K562 (cell line): ENCODE results near the gene HGFAC. TPM values are rescaled to one million over a fixed set of nuclear protein-coding genes. Genes with fewer than 3 reads are reported as not detected.

ENCODE experiments used
- ATAC-seq: fragments of 200-7000 bp; cut with Tn5 transposase; 3 replicates; pipeline ENCODE4 v1.9.1; 2020; ENCODE audit warnings: moderate library complexity
- BruUV-seq: library from RNA; stranded (reverse); fragments of 400-500 nt; replicated peaks from 2 replicates; lab custom pipeline; 2021; lab: Mats Ljungman, UMichigan
- CTCF ChIA-PET: fragments of 300-600 bp; formaldehyde crosslinking; extraction: SDS; loops from one replicate; lab custom pipeline; 2021; ENCODE audit warnings: low intra/inter-chr PET ratio; lab: Yijun Ruan, JAX
- POLR2A ChIA-PET: fragments of 300-600, 350-650 bp; sonication (Branson Sonifier 250); formaldehyde crosslinking; extraction: SDS; loops from one replicate; lab custom pipeline; 2021; ENCODE audit warnings: antibody characterized with exemption, inconsistent platforms; lab: Yijun Ruan, JAX
- DNase-seq, 4 experiments: peaks; one replicate each; pipeline versions ENCODE4 v3.0.0 to v3.0.0-alpha.2; 2011 to 2018; ENCODE audit warnings: low spot score in 3 of 4, mixed read lengths in 3 of 4; ENCODE audit errors: extremely low read depth in 1 of 4
- FAIRE-seq: peaks from 2 replicates; lab custom pipeline; 2011; peaks lifted over from hg19 to GRCh38; lab: Jason Lieb, UNC
- H2AFZ ChIP-seq: 2 replicates; pipeline ENCODE4 v1.6.0; 2011; ENCODE audit warnings: low read depth, low read length, control low read depth, inconsistent platforms
- H3K27ac ChIP-seq: fragments of 200-600 bp; 3 replicates; pipeline ENCODE4 v1.8.0; 2011; ENCODE audit warnings: low read depth, mild to moderate bottlenecking, control low read depth, inconsistent platforms, low read length, moderate library complexity, mixed read lengths; ENCODE audit errors: extremely low read depth
- H3K27me3 ChIP-seq, 2 experiments: fragments of 300-600 bp in 1 of 2; 2 replicates in 1 of 2; 3 replicates in 1 of 2; pipeline versions ENCODE4 v1.6.0 to v1.8.0; 2011; ENCODE audit warnings: inconsistent platforms in 2 of 2, low read length in 2 of 2, mild to moderate bottlenecking in 1 of 2, mixed read lengths in 1 of 2, moderate library complexity in 1 of 2; ENCODE audit not compliant: control insufficient read depth in 2 of 2, insufficient read depth in 2 of 2
- H3K36me3 ChIP-seq: fragments of 300-600 bp; 3 replicates; pipeline ENCODE4 v1.8.0; 2011; ENCODE audit warnings: mild to moderate bottlenecking, low read length, inconsistent platforms; ENCODE audit not compliant: control insufficient read depth, insufficient read depth
- H3K4me1 ChIP-seq, 2 experiments: fragments of 200-600 bp in 1 of 2; replicated peaks in 1 of 2; 2 replicates in 1 of 2; 3 replicates in 1 of 2; pipeline versions ENCODE4 v1.5.1 to v1.8.0; 2011; ENCODE audit warnings: inconsistent platforms in 2 of 2, low read length in 2 of 2, mild to moderate bottlenecking in 1 of 2, mixed read lengths in 1 of 2, moderate library complexity in 1 of 2; ENCODE audit not compliant: control insufficient read depth in 2 of 2, insufficient read depth in 2 of 2
- H3K4me2 ChIP-seq: 2 replicates; pipeline ENCODE4 v1.6.1; 2011; ENCODE audit warnings: low read length, control low read depth, inconsistent platforms, mixed read lengths; ENCODE audit not compliant: insufficient read depth
- H3K4me3 ChIP-seq: fragments of 200-600 bp; sonication (generic), shearing (Covaris generic); 2 replicates; pipeline ENCODE4 v1.5.1; 2016; ENCODE audit warnings: control low read depth, inconsistent platforms
- H3K79me2 ChIP-seq: fragments of 200-600 bp; 3 replicates; pipeline ENCODE4 v1.8.0; 2011; ENCODE audit warnings: low read length, inconsistent platforms; ENCODE audit not compliant: control insufficient read depth, insufficient read depth
- H3K9ac ChIP-seq, 2 experiments: 2 replicates each; pipeline versions ENCODE4 v1.6.0 to v1.6.1; 2011; ENCODE audit warnings: low read depth in 2 of 2, low read length in 2 of 2, control low read depth in 1 of 2, inconsistent platforms in 1 of 2, mild to moderate bottlenecking in 1 of 2, mixed read lengths in 1 of 2; ENCODE audit not compliant: insufficient read depth in 1 of 2
- H3K9me1 ChIP-seq: one replicate; pipeline ENCODE4 v1.6.0; 2011; ENCODE audit warnings: inconsistent platforms, mild to moderate bottlenecking, low read length, moderate library complexity; ENCODE audit not compliant: control insufficient read depth, insufficient read depth
- H3K9me3 ChIP-seq: replicated peaks from 2 replicates; pipeline ENCODE4 v1.5.1; 2011; ENCODE audit warnings: low read depth, low read length, inconsistent platforms; ENCODE audit not compliant: control insufficient read depth, insufficient read depth
- H4K20me1 ChIP-seq: replicated peaks from 2 replicates; pipeline ENCODE4 v1.6.1; 2011; ENCODE audit warnings: low read length, inconsistent platforms, mixed read lengths; ENCODE audit not compliant: control insufficient read depth, insufficient read depth
- EP300 ChIP-seq: IDR thresholded peaks from 2 replicates; pipeline ENCODE4 v1.6.1; 2012; ENCODE audit warnings: low read length, improper control_type of control experiment
- MCM3 ChIP-seq: fragments of 450-650 bp; IDR thresholded peaks from 2 replicates; pipeline ENCODE4 v1.6.1; 2016
- NR2F6 ChIP-seq: fragments of 450-650 bp; formaldehyde crosslinking; IDR thresholded peaks from 2 replicates; pipeline ENCODE4 v1.4.0; 2020; ENCODE audit warnings: mild to moderate bottlenecking
- XRCC4 ChIP-seq: IDR thresholded peaks from one replicate; pipeline ENCODE4 v1.6.1; 2011; ENCODE audit not compliant: insufficient read depth, insufficient read length; ENCODE audit errors: extremely low read depth
- ZNF263 ChIP-seq: sonication (generic); formaldehyde crosslinking; IDR thresholded peaks from 2 replicates; pipeline ENCODE4 v1.8.0; 2022; ENCODE audit warnings: mild to moderate bottlenecking, missing genetic modification reagents, borderline replicate concordance
- WGBS: fragments of 100-300 bp; shearing (Covaris generic); methylation state at CpG from one replicate; pipeline ENCODE4 v1.1.6; 2016; ENCODE audit warnings: low coverage, mixed read lengths; ENCODE audit not compliant: insufficient coverage; ENCODE audit errors: missing lambda C conversion rate; 5-methylcytosine and 5-hydroxymethylcytosine counted together
- in situ Hi-C: fragments of 300-500 bp; cut with MboI; formaldehyde crosslinking; loops from 4 replicates; pipeline ENCODE4 v1.15.0; 2018; ENCODE audit warnings: inconsistent platforms, mixed read lengths
- intact Hi-C: fragments of 100-400 bp; cut with micrococcal nuclease; formaldehyde crosslinking; loops from 2 replicates; pipeline ENCODE4 v1.14.2; 2022
- polyA plus RNA-seq, 8 experiments: library from polyadenylated mRNA; depleted of rRNA in 4 of 8; stranded (reverse) in 5 of 8; unstranded in 3 of 8; fragments of >200 nt; fragmentation: Nextera tagmentation in 2 of 8; fragmentation: Illumina TruSeq in 1 of 8; extraction: Ambion mirVana in 2 of 8; extraction: Trizol in 1 of 8; gene quantifications; 2 replicates each; pipeline versions ENCODE4 v1.2.1 to v1.2.3, GENCODE V29; 2011 to 2014; ENCODE audit warnings: inconsistent platforms in 1 of 8, missing spikeins in 1 of 8
- total RNA-seq, 7 experiments: library from RNA; depleted of rRNA in 6 of 7; stranded (reverse); fragments of >200 nt in 6 of 7; fragmentation: Illumina TruSeq in 2 of 7; extraction: Trizol in 2 of 7; gene quantifications; 2 replicates each; pipeline versions ENCODE4 v1.2.1 to v1.2.3, GENCODE V29; 2011 to 2021; ENCODE audit warnings: low replicate concordance in 1 of 7
- TF ChIP-seq, protein P1 (sequence below): fragments of 150-350 bp; IDR thresholded peaks from 2 replicates; pipeline ENCODE4 v1.6.1; 2014; ENCODE audit warnings: low read depth, mild to moderate bottlenecking, low read length, borderline replicate concordance

HGFAC gene
- total and polyA plus RNA-seq, 9 of the 15 experiments (the other 6 are each of a cell fraction or from before 2014, with no cell fraction given), result 0.13 TPM; not detected in 8

DNA sequence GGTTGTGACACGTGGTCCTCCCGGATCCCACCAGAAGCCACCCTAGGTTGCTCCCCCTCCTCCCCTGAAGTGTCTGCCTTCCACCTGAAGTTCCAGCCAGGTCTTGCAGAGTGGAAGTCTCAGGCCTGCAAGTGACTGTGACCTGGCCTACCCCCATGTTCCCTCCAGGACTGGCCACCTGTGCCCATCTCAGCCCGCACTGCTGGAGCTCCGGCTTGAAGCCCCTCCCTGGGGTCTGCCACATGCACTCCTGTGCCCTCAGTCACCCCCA is 6.1 kb upstream of the HGFAC start:
- H3K4me1 ChIP-seq, result peaks cover 0 to 57% of the 10 kb centered on the region in 2 experiments; a peak in 2 of 5 replicates
- H4K20me1 ChIP-seq, result peaks cover 12% of the 10 kb centered on the region
- no peak overlapping the region for H3K4me2 ChIP-seq
- FAIRE-seq, result no peak
- H3K9ac ChIP-seq, result no peak overlapping the region
- BruUV-seq, result no TSS peak
- no peak overlapping the region for H2AFZ ChIP-seq
- WGBS, result 4% methylated on average over 4 of the region's 4 CpGs
- no peaks in the 10 kb centered on the region for H3K9me3 ChIP-seq
- intact Hi-C loops (loop anchor here (2.0 kb wide), 1 partner anchor 89 kb away; no protein-coding TSS in a partner anchor), in situ Hi-C loops (no loop called here)
- H3K4me3 ChIP-seq, result no peak overlapping the region
- H3K27ac ChIP-seq, result no peak overlapping the region
- TF ChIP-seq MCM3 (no peak), XRCC4 (no peak), NR2F6 (CRISPR knock-in tag) (no peak), EP300 (no peak), ZNF263 (CRISPR knock-in tag) (peak; percentile 74)
- TF ChIP-seq, protein P1, sequence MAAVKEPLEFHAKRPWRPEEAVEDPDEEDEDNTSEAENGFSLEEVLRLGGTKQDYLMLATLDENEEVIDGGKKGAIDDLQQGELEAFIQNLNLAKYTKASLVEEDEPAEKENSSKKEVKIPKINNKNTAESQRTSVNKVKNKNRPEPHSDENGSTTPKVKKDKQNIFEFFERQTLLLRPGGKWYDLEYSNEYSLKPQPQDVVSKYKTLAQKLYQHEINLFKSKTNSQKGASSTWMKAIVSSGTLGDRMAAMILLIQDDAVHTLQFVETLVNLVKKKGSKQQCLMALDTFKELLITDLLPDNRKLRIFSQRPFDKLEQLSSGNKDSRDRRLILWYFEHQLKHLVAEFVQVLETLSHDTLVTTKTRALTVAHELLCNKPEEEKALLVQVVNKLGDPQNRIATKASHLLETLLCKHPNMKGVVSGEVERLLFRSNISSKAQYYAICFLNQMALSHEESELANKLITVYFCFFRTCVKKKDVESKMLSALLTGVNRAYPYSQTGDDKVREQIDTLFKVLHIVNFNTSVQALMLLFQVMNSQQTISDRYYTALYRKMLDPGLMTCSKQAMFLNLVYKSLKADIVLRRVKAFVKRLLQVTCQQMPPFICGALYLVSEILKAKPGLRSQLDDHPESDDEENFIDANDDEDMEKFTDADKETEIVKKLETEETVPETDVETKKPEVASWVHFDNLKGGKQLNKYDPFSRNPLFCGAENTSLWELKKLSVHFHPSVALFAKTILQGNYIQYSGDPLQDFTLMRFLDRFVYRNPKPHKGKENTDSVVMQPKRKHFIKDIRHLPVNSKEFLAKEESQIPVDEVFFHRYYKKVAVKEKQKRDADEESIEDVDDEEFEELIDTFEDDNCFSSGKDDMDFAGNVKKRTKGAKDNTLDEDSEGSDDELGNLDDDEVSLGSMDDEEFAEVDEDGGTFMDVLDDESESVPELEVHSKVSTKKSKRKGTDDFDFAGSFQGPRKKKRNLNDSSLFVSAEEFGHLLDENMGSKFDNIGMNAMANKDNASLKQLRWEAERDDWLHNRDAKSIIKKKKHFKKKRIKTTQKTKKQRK, result no peak
- peaks cover 0 to 21% of the 10 kb centered on the region in 2 experiments; a peak in 2 of 5 replicates for H3K27me3 ChIP-seq
- ATAC-seq, result no peak
- H3K36me3 ChIP-seq, result no peaks in the 10 kb centered on the region
- H3K9me1 ChIP-seq, result no peaks in the 10 kb centered on the region
- POLR2A ChIA-PET, result interaction anchor here (1.0 kb wide), 1 partner anchor 370 kb away, joined by 3 read pairs; no protein-coding TSS in a partner anchor
- H3K79me2 ChIP-seq, result no peaks in the 10 kb centered on the region
- CTCF ChIA-PET, result no interaction called here
- DNase-seq, result no peak
